A673 (cell line): ENCODE measurements around the gene TOMM5.

Experiments
- CTCF ChIP-seq: fragments of 300-800, 200-600 bp; sonication (generic); conservative IDR thresholded peaks from 2 replicates; pipeline ENCODE4 v1.5.1; 2017; ENCODE audit warnings: low read depth, mild to moderate bottlenecking, antibody characterized with exemption, low read length, moderate library complexity, mixed read lengths
- EZH2 ChIP-seq: fragments of 200-600 bp; sonication (generic); IDR thresholded peaks from 2 replicates; pipeline ENCODE4 v1.6.1; 2017; ENCODE audit warnings: borderline replicate concordance, low read depth, mild to moderate bottlenecking, mixed read lengths, antibody characterized with exemption, low read length; ENCODE audit not compliant: poor library complexity, severe bottlenecking

GRCh38 chr9:37575001-37575400, 17.4 kb downstream of the TOMM5 start:
- TF ChIP-seq CTCF, result no peak
- TF ChIP-seq EZH2, result no peak
